Measurements from ENCODE around the gene TMC7. TPM values are rescaled to one million over a fixed set of nuclear protein-coding genes. Genes with fewer than 3 reads are reported as not detected.
A peak's percentile ranks its signal among the peaks of the same experiment; 100 is the strongest.

Gene TMC7
- total RNA-seq, 1 experiment from 2014 or later: 4.1 TPM

GRCh38 chr16:19011169-19011731 is 27.5 kb downstream of the TMC7 start:
- ChIA-PET POLR2A (interaction anchor here (1.2 kb wide), 1 partner anchor 10 kb away, joined by 3 read pairs; no protein-coding TSS in a partner anchor), CTCF (interaction anchor here (0.8 to 3.9 kb wide), 5 partner anchors 20 to 75 kb away, joined by 3 to 41 read pairs (median 3); partner anchors contain the start of gene TMC7)
- Mint-ChIP-seq H3K4me1 (ENCODE audit: insufficient read depth, unreplicated experiment) (peaks cover 22% of the 10 kb centered on the region), H3K27ac (ENCODE audit: low read depth, unreplicated experiment) (no peak overlapping the region), H3K27me3 (ENCODE audit: insufficient read depth, unreplicated experiment) (no peaks in the 10 kb centered on the region), H3K4me3 (ENCODE audit: unreplicated experiment) (no peak overlapping the region), H3K9me3 (ENCODE audit: unreplicated experiment) (no peaks in the 10 kb centered on the region), H3K36me3 (ENCODE audit: insufficient read depth, unreplicated experiment) (peaks cover 10% of the 10 kb centered on the region)
- TF ChIP-seq CTCF (IDR thresholded peaks at IDR 0.05; ENCODE audit: unreplicated experiment): peak; percentile 10
- BruUV-seq (replicated peaks): no TSS peak
- DNase-seq (ENCODE audit: unreplicated experiment): no peak
- intact Hi-C loops (cut with micrococcal nuclease): no loop called here

GRCh38 chr16:19014461-19014860 is 30.7 kb downstream of the TMC7 start:
- Mint-ChIP-seq H3K4me1 (ENCODE audit: insufficient read depth, unreplicated experiment) (peaks cover 4% of the 10 kb centered on the region), H3K27me3 (ENCODE audit: insufficient read depth, unreplicated experiment) (no peaks in the 10 kb centered on the region), H3K27ac (ENCODE audit: low read depth, unreplicated experiment) (no peak overlapping the region), H3K4me3 (ENCODE audit: unreplicated experiment) (no peak overlapping the region), H3K36me3 (ENCODE audit: insufficient read depth, unreplicated experiment) (peaks cover 16% of the 10 kb centered on the region), H3K9me3 (ENCODE audit: unreplicated experiment) (no peaks in the 10 kb centered on the region)
- no peak for TF ChIP-seq CTCF (IDR thresholded peaks at IDR 0.05; ENCODE audit: unreplicated experiment)
- BruUV-seq (replicated peaks): no TSS peak
- ChIA-PET POLR2A (interaction anchor here (1.4 kb wide), 1 partner anchor 9 kb away, joined by 5 read pairs; no protein-coding TSS in a partner anchor), CTCF (interaction anchor here (0.6 to 0.9 kb wide), 2 partner anchors 11 to 171 kb away, joined by 3 read pairs; no protein-coding TSS in a partner anchor)
- DNase-seq (ENCODE audit: unreplicated experiment): peak; percentile 29
- intact Hi-C loops (cut with micrococcal nuclease): no loop called here

GRCh38 chr16:19017179-19017578 is 33.4 kb downstream of the TMC7 start:
- Mint-ChIP-seq H3K9me3 (ENCODE audit: unreplicated experiment) (no peaks in the 10 kb centered on the region), H3K4me3 (ENCODE audit: unreplicated experiment) (no peak overlapping the region), H3K36me3 (ENCODE audit: insufficient read depth, unreplicated experiment) (peaks cover 10% of the 10 kb centered on the region), H3K4me1 (ENCODE audit: insufficient read depth, unreplicated experiment) (peaks cover 4% of the 10 kb centered on the region), H3K27ac (ENCODE audit: low read depth, unreplicated experiment) (no peak overlapping the region), H3K27me3 (ENCODE audit: insufficient read depth, unreplicated experiment) (no peaks in the 10 kb centered on the region)
- ChIA-PET POLR2A (no interaction called here), CTCF (no interaction called here)
- DNase-seq (ENCODE audit: unreplicated experiment): no peak
- intact Hi-C loops (cut with micrococcal nuclease): no loop called here
- TF ChIP-seq CTCF (IDR thresholded peaks at IDR 0.05; ENCODE audit: unreplicated experiment): no peak
- no TSS peak for BruUV-seq (replicated peaks)

- H3K27ac Mint-ChIP-seq (ENCODE audit: low read depth, unreplicated experiment): no peak overlapping the region
- BruUV-seq (replicated peaks): no TSS peak
- H3K4me3 Mint-ChIP-seq (ENCODE audit: unreplicated experiment): no peak overlapping the region
- H3K9me3 Mint-ChIP-seq (ENCODE audit: unreplicated experiment): no peaks in the 10 kb centered on the region
- CTCF ChIA-PET: interaction anchor here (0.6 to 1.1 kb wide), 2 partner anchors 11 to 360 kb away, joined by 3 to 6 read pairs; no protein-coding TSS in a partner anchor
- intact Hi-C loops (cut with micrococcal nuclease): no loop called here
- DNase-seq (ENCODE audit: unreplicated experiment): no peak
- peaks cover 8% of the 10 kb centered on the region for H3K36me3 Mint-ChIP-seq (ENCODE audit: insufficient read depth, unreplicated experiment)
- POLR2A ChIA-PET: interaction anchor here (1.2 kb wide), 1 partner anchor 9 kb away, joined by 3 read pairs; no protein-coding TSS in a partner anchor
- no peaks in the 10 kb centered on the region for H3K4me1 Mint-ChIP-seq (ENCODE audit: insufficient read depth, unreplicated experiment)
- no peaks in the 10 kb centered on the region for H3K27me3 Mint-ChIP-seq (ENCODE audit: insufficient read depth, unreplicated experiment)
- no peak for TF ChIP-seq CTCF (IDR thresholded peaks at IDR 0.05; ENCODE audit: unreplicated experiment)
These were observed 37.0 kb downstream of the TMC7 start for GRCh38 chr16:19020689-19021088.
